ENCODE results near the gene WIPF2. TPM values are rescaled to one million over a fixed set of nuclear protein-coding genes. Genes with fewer than 3 reads are reported as not detected.
"Not testable (repeated sequence)": the region's sequence is repeated elsewhere in the genome, so short reads cannot be mapped to it uniquely, and the experiment has no call there.

The WIPF2 gene
- total RNA-seq, 1 experiment from 2014 or later, result 327 TPM

DNA sequence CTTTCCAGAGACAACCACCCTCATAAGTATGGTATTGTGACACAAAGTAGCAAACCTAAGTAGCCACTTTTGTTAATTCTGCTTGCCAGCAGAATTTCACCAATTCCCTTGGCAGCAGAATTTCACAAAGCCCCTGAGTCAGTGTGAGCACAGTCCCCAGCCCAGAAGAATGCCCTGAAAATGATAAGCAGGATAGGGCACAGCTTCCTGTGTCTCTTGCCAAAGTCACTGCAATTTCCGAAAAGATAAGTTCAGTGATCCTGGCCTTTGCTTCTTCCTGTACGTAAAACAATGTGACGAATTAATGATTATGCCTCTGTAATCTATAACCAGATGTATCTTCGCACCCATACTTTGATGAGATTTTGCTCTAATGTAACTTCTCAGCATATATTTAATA lies 16.0 kb upstream of the WIPF2 start:
- no peak for DNase-seq
- Mint-ChIP-seq H3K9me3 (ENCODE audit: low read depth, unreplicated experiment) (no peaks in the 10 kb centered on the region), H3K27me3 (ENCODE audit: unreplicated experiment) (no peaks in the 10 kb centered on the region), H3K36me3 (ENCODE audit: insufficient read depth, unreplicated experiment) (peaks cover 13% of the 10 kb centered on the region), H3K4me1 (ENCODE audit: low read depth, unreplicated experiment) (peaks cover 7% of the 10 kb centered on the region), H3K27ac (ENCODE audit: unreplicated experiment) (no peak overlapping the region), H3K4me3 (ENCODE audit: low read depth, unreplicated experiment) (no peak overlapping the region)
- TF ChIP-seq, protein P1, sequence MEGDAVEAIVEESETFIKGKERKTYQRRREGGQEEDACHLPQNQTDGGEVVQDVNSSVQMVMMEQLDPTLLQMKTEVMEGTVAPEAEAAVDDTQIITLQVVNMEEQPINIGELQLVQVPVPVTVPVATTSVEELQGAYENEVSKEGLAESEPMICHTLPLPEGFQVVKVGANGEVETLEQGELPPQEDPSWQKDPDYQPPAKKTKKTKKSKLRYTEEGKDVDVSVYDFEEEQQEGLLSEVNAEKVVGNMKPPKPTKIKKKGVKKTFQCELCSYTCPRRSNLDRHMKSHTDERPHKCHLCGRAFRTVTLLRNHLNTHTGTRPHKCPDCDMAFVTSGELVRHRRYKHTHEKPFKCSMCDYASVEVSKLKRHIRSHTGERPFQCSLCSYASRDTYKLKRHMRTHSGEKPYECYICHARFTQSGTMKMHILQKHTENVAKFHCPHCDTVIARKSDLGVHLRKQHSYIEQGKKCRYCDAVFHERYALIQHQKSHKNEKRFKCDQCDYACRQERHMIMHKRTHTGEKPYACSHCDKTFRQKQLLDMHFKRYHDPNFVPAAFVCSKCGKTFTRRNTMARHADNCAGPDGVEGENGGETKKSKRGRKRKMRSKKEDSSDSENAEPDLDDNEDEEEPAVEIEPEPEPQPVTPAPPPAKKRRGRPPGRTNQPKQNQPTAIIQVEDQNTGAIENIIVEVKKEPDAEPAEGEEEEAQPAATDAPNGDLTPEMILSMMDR (IDR thresholded peaks at IDR 0.05; ENCODE audit: unreplicated experiment), result no peak
- BruUV-seq (replicated peaks), result no TSS peak
- CTCF ChIA-PET, result interaction anchor here (0.5 to 7.4 kb wide), 21 partner anchors 8 to 394 kb away, joined by 3 to 181 read pairs (median 8); partner anchors contain the start of genes CDC6, IGFBP4 and WIPF2
- intact Hi-C loops (cut with micrococcal nuclease; ENCODE audit: unreplicated experiment), result no loop called here

DNA sequence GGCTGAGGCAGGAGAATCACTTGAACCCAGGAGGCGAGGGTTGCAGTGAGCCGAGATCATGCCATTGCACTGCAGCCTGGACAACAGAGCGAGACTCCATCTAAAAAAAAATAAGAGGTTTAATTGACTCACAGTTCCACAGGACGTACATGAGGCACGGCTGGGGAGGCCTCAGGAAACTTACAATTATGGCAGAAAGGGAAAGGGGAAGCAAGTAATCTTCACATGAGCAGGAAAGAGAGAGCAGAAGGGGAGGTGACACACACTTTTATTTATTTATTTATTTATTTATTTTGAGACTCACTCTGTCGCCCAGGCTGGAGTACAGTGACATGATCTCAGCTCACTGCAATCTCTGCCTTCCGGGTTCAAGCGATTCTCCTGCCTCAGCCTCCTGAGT lies 12.9 kb upstream of the WIPF2 start:
- not testable (repeated sequence) for H3K27me3 Mint-ChIP-seq (ENCODE audit: unreplicated experiment); BruUV-seq (replicated peaks); DNase-seq; H3K4me1 Mint-ChIP-seq (ENCODE audit: low read depth, unreplicated experiment); H3K9me3 Mint-ChIP-seq (ENCODE audit: low read depth, unreplicated experiment); H3K4me3 Mint-ChIP-seq (ENCODE audit: low read depth, unreplicated experiment); H3K36me3 Mint-ChIP-seq (ENCODE audit: insufficient read depth, unreplicated experiment); H3K27ac Mint-ChIP-seq (ENCODE audit: unreplicated experiment)
- CTCF ChIA-PET, result interaction anchor here (0.6 to 3.5 kb wide), 10 partner anchors 9 to 385 kb away, joined by 3 to 35 read pairs (median 5); partner anchors contain the start of gene WIPF2
- intact Hi-C loops (cut with micrococcal nuclease; ENCODE audit: unreplicated experiment), result loop anchor here (2.0 kb wide), 1 partner anchor 245 kb away; no protein-coding TSS in a partner anchor

DNA sequence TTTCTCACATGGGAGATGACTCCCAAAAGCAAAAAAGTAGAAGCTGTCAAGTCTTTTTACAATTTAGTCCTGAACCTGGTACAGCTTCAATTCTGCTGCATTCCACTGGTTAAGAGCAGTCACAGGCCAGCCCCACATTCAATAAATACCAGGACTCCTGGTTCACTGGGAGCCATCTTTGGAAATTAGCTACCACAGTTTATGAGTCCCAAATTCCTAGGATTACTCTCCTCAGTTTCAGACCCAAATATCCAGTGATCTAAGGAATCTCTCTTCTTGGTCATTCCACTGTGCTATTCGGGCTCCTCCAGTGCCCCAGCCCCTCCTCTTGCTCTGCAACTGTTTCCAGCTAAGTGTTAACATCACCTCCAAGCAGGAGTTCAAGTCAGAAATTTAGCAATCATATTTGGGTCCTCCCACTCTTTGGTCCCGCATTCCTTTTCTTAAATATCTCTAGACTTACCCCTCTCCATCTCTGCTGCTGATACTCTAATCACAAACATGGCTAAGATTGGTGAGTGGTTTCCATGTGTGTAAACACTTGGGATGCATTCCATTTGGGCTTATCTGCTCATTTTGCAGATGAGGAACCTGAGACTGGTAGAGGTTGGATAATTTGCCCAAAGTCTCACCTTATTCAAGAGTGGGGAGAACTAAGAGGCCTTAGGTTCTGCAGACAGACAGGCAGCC lies 9.6 kb upstream of the WIPF2 start:
- no peak for DNase-seq
- no peaks in the 10 kb centered on the region for H3K27me3 Mint-ChIP-seq (ENCODE audit: unreplicated experiment)
- BruUV-seq (replicated peaks), result no TSS peak
- H3K4me1 Mint-ChIP-seq (ENCODE audit: low read depth, unreplicated experiment), result no peaks in the 10 kb centered on the region
- H3K4me3 Mint-ChIP-seq (ENCODE audit: low read depth, unreplicated experiment), result no peak overlapping the region
- no peaks in the 10 kb centered on the region for H3K36me3 Mint-ChIP-seq (ENCODE audit: insufficient read depth, unreplicated experiment)
- H3K27ac Mint-ChIP-seq (ENCODE audit: unreplicated experiment), result no peak overlapping the region
- CTCF ChIA-PET, result interaction anchor here (0.6 to 4.8 kb wide), 24 partner anchors 9 to 407 kb away, joined by 3 to 50 read pairs (median 4); partner anchors contain the start of genes CDC6, TOP2A and WIPF2
- no peaks in the 10 kb centered on the region for H3K9me3 Mint-ChIP-seq (ENCODE audit: low read depth, unreplicated experiment)
- TF ChIP-seq, protein P1 (IDR thresholded peaks at IDR 0.05; ENCODE audit: unreplicated experiment), result no peak
- intact Hi-C loops (cut with micrococcal nuclease; ENCODE audit: unreplicated experiment), result no loop called here

DNA sequence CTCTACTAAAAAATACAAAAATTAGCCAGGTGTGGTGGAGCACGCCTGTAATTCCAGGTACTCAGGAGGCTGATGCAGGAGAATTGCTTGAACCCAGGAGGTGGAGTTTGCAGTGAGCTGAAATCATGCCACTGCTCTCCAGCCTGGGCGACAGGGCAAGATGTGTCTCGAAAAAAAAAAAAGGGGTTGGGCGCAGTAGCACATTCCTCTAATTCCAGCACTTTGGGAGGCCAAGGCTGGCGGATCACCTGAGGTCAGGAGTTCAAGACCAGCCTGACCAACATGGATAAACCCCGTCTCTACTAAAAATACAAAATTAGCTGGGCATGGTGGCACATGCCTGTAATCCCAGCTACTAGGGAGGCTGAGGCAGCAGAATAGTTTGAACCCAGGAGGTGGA lies 5.2 kb upstream of the WIPF2 start:
- H3K27me3 Mint-ChIP-seq (ENCODE audit: unreplicated experiment); H3K4me3 Mint-ChIP-seq (ENCODE audit: low read depth, unreplicated experiment); H3K27ac Mint-ChIP-seq (ENCODE audit: unreplicated experiment); intact Hi-C loops (cut with micrococcal nuclease; ENCODE audit: unreplicated experiment); DNase-seq; BruUV-seq (replicated peaks); H3K9me3 Mint-ChIP-seq (ENCODE audit: low read depth, unreplicated experiment): not testable (repeated sequence)
- CTCF ChIA-PET, result interaction anchor here (0.7 to 1.2 kb wide), 11 partner anchors 11 to 349 kb away, joined by 3 to 5 read pairs (median 3); no protein-coding TSS in a partner anchor
- Mint-ChIP-seq H3K4me1 (ENCODE audit: low read depth, unreplicated experiment) (peaks cover 14% of the 10 kb centered on the region), H3K36me3 (ENCODE audit: insufficient read depth, unreplicated experiment) (peaks cover 16% of the 10 kb centered on the region)

DNA sequence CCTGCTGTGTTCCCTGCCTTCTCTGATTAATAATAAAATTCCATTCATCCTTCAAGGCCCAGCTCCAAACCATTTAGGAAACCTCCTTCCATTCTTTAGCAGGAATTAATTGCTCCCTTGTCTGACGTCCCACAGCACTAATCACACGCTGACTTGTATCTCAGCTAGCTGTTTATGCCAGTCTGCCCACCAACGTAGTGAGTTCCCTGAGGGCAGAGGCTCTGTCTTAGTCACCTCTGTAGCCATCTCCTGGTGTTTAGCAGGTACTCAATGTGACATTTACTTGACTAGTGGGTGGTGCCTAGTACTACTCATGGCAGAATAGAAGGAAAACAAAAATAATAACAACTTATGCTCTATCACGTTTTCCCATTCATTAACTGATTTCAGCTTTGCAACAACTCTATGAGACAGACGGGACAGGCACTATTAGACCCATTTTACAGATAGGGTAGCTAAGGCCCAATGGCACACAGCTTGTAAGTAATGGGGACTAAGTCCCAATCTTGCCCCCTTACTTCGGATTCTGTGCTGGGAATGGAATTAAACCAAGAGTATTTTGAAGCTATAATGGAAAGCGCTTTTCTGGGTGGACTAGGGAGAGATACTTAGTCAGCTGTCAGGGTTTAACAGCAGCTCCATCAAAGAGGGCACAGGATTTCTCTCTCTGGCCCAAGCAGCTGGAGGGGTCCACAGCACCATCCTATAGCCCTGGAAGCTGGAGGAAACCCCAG lies 931 bp upstream of the WIPF2 start:
- TF ChIP-seq, protein P1 (IDR thresholded peaks at IDR 0.05; ENCODE audit: unreplicated experiment), result no peak
- no peak for DNase-seq
- Mint-ChIP-seq H3K4me3 (ENCODE audit: low read depth, unreplicated experiment) (peak overlapping the region; percentile 78), H3K4me1 (ENCODE audit: low read depth, unreplicated experiment) (peaks cover 28% of the 10 kb centered on the region), H3K27ac (ENCODE audit: unreplicated experiment) (peak overlapping the region; percentile 36), H3K9me3 (ENCODE audit: low read depth, unreplicated experiment) (peaks cover 4% of the 10 kb centered on the region), H3K36me3 (ENCODE audit: insufficient read depth, unreplicated experiment) (peaks cover 42% of the 10 kb centered on the region), H3K27me3 (ENCODE audit: unreplicated experiment) (no peaks in the 10 kb centered on the region)
- intact Hi-C loops (cut with micrococcal nuclease; ENCODE audit: unreplicated experiment), result loop anchor here (5.0 kb wide), 1 partner anchor 64 kb away; no protein-coding TSS in a partner anchor
- no TSS peak for BruUV-seq (replicated peaks)
- CTCF ChIA-PET, result interaction anchor here (0.5 to 5.4 kb wide), 83 partner anchors 9 to 1120 kb away, joined by 3 to 171 read pairs (median 6); partner anchors contain the start of genes CASC3, CDC6, ERBB2 and GJD3
